ENCODE data around the gene ADCY7.

Gene ADCY7

DNA sequence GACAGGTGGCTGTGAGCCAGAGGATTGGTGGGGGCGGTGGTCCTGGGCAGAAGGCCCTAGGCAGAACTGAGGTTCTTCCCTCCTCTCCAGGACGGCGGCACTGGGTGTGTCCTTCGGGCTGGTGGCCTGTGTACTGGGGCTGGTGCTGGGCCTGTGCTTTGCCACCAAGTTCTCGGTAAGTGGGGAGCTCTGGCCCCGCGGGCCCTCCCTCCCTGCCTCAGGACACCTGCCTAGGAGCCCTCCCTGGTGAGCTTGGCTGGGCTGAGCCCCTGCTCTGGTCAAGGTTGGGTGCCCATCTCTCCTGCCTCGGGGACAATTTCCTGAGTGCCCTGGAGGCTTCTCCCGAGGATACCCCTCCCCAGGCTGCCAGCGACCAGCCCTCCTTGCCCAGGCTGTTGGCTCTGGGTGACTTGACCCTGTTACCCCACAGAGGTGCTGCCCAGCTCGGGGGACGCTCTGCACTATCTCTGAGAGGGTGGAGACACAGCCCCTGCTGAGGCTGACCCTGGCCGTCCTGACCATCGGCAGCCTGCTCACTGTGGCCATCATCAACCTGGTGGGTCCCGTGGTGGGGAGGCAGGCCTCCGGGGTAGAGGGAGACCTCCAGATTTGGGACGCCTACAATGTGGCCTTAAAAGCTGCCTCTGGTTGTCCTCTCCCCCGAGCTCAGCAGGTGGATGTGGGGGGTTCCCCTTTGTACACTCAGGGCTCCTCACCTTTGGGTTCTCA lies 42.0 kb downstream of the ADCY7 start:
- TF ChIP-seq, protein P1, sequence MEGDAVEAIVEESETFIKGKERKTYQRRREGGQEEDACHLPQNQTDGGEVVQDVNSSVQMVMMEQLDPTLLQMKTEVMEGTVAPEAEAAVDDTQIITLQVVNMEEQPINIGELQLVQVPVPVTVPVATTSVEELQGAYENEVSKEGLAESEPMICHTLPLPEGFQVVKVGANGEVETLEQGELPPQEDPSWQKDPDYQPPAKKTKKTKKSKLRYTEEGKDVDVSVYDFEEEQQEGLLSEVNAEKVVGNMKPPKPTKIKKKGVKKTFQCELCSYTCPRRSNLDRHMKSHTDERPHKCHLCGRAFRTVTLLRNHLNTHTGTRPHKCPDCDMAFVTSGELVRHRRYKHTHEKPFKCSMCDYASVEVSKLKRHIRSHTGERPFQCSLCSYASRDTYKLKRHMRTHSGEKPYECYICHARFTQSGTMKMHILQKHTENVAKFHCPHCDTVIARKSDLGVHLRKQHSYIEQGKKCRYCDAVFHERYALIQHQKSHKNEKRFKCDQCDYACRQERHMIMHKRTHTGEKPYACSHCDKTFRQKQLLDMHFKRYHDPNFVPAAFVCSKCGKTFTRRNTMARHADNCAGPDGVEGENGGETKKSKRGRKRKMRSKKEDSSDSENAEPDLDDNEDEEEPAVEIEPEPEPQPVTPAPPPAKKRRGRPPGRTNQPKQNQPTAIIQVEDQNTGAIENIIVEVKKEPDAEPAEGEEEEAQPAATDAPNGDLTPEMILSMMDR (IDR thresholded peaks at IDR 0.05; ENCODE audit: low read depth, low read length, missing control alignments), result no peak
- H3K4me3 ChIP-seq (replicated peaks; ENCODE audit: low read depth, low read length), result no peak overlapping the region
- DNase-seq (ENCODE audit: extremely low read depth, low read depth), result no peak

DNA sequence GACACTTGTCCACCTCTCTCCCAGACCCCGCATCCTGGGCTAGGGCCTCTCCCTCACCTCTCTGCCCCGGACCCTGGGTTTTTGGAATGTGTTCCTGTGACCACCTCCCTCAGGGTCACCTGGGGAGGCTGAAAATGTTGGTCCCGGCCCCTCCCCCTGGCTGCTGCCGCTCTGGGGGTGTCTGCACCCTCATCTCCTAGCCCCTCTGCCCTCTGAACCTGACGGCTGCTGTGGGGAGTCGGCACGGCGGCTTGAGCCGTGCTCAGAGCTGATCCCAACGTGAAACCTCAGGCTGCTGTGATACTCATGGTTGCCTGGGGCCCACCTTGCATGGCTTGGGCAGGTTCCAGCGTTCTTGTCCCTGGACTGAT lies 42.8 kb downstream of the ADCY7 start:
- H3K4me3 ChIP-seq (replicated peaks; ENCODE audit: low read depth, low read length), result no peak overlapping the region
- DNase-seq (ENCODE audit: extremely low read depth, low read depth), result no peak
- TF ChIP-seq, protein P1 (IDR thresholded peaks at IDR 0.05; ENCODE audit: low read depth, low read length, missing control alignments), result no peak

DNA sequence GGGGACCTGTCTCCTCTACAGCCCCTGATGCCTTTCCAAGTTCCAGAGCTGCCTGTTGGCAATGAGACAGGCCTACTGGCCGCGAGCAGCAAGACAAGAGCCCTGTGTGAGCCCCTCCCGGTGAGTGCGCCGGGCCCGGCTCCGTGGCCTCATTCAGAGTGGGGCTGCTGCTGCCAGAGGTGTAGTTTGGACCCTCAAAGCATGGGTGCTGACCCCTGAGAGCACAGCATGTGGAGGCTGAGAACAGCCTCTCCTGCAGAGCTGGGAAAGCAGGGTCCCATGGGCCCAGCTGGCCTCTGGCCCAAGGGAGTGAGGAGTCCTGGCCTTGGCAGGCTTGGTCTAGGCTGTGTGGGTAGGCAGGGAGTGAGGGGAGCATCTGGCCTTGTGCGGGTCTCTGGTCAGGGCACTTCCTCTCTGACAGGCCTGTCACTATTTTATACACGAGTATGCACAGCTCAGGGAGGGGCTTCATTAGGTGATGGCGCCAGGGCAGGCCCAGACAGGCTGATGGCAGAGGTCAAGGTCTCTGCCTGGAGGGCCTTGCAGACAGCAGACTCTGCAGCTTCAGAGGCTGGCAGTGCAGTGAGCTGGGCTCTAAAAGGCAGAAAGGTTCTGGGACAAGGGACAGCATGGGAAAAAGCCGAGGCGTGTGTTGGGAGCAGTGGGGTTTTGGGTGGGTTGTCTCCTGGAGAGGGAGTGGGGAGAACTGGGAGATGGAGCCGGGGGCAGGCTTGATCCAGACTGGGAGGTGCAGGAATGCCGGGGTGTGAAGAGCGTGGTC lies 43.4 kb downstream of the ADCY7 start:
- TF ChIP-seq, protein P1 (IDR thresholded peaks at IDR 0.05; ENCODE audit: low read depth, low read length, missing control alignments), result no peak
- DNase-seq (ENCODE audit: extremely low read depth, low read depth), result no peak
- no peak overlapping the region for H3K4me3 ChIP-seq (replicated peaks; ENCODE audit: low read depth, low read length)

DNA sequence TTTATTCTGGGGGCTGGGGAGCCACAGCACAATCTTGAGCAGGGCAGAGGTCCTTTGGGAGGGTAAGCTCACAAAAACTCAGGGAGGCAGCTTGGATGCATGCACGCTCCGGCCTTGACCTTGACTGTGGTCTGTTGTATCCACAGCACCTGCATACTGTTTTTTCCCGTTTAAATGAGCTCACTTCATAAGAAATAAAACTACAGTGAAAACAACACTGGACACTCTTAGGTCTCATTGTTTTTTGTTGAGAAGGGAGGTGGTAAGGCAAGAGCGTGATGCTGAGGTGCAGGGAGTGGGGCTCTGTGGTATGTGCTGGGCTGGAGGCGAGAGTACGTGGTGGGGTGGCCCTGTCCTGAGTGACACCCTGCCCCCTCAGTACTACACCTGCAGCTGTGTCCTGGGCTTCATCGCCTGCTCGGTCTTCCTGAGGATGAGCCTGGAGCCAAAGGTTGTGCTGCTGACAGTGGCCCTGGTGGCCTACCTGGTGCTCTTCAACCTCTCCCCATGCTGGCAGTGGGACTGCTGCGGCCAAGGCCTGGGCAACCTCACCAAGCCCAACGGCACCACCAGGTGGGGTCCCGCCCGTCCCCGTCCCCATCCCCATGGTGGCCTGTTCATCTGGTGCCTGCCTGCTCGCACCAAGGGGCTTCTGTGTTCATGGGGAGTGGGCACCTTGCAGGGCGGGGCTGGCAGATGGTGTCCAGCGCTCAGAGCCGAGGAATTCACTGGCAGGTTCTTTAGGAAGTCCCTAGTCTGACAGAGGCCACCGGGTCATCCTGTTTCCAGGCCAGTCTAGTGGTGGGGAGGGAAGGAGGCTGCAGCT lies 44.2 kb downstream of the ADCY7 start:
- H3K4me3 ChIP-seq (replicated peaks; ENCODE audit: low read depth, low read length), result no peak overlapping the region
- DNase-seq (ENCODE audit: extremely low read depth, low read depth), result no peak
- TF ChIP-seq, protein P1 (IDR thresholded peaks at IDR 0.05; ENCODE audit: low read depth, low read length, missing control alignments), result no peak

GRCh38 chr16:50311134-50311528 lies 44.8 kb downstream of the ADCY7 start:
- TF ChIP-seq, protein P1 (IDR thresholded peaks at IDR 0.05; ENCODE audit: low read depth, low read length, missing control alignments), result no peak
- H3K4me3 ChIP-seq (replicated peaks; ENCODE audit: low read depth, low read length), result no peak overlapping the region
- no peak for DNase-seq (ENCODE audit: extremely low read depth, low read depth)

GRCh38 chr16:50311891-50312501 lies 45.6 kb downstream of the ADCY7 start:
- TF ChIP-seq, protein P1 (IDR thresholded peaks at IDR 0.05; ENCODE audit: low read depth, low read length, missing control alignments), result no peak
- no peak overlapping the region for H3K4me3 ChIP-seq (replicated peaks; ENCODE audit: low read depth, low read length)
- DNase-seq (ENCODE audit: extremely low read depth, low read depth), result no peak
